Measurements from ENCODE around the gene HOXA6. TPM values are rescaled to one million over a fixed set of nuclear protein-coding genes. Genes with fewer than 3 reads are reported as not detected.

The HOXA6 gene
- total RNA-seq, 8 experiments from 2014 or later = 4.4 to 52.8 (median 23.7) TPM

GRCh38 chr7:27156508-27156898, 8.9 kb upstream of the HOXA6 start, which contains the start of gene HOXA7:
Gene HOXA7 (minus strand): TSS chr7:27156675. CDS start chr7:27156545, 130 bp downstream.
- in situ Hi-C loops (cut with MboI; ENCODE audit: low pct_unique_long_range_greater_than_20kb in 2 of 9, low sequenced_read_pairs in 9 of 9, unreplicated experiment in 9 of 9) = loop anchor here in 5 of 9 experiments (5.0 to 25.0 kb wide), 4 partner anchors 459 to 1294 kb away; no protein-coding TSS in a partner anchor
- ATAC-seq (replicated peaks in 6 of 8) = peak; percentile 29 to 82 (median 71)
- Histone ChIP-seq H3K4me3 (peak within 1 kb of the TSS; percentile 43 to 64 (median 50)), H3K4me1 (replicated peaks in 1 of 2) (peaks cover 7 to 15% of the 10 kb centered on the region in 2 donors), H3K27ac (peak within 1 kb of the TSS in 1 of 2 donors; percentile 46)
- 0 to 50% (median 3%) methylated on average over 2 to 16 of the region's 33 CpGs; no CpG with 5 or more reads in 2 of the 10 experiments for WGBS, 10 experiments

GRCh38 chr7:27155816-27156507, 8.4 kb upstream of the HOXA6 start:
- peaks cover 9 to 13% of the 10 kb centered on the region in 2 donors for H3K4me1 ChIP-seq (replicated peaks in 1 of 2)
- peak overlapping the region in 1 of 2 donors; percentile 46 for H3K27ac ChIP-seq
- H3K4me3 ChIP-seq = peak overlapping the region; percentile 43 to 64 (median 50)
- in situ Hi-C loops (cut with MboI; ENCODE audit: low pct_unique_long_range_greater_than_20kb in 2 of 9, low sequenced_read_pairs in 9 of 9, unreplicated experiment in 9 of 9) = loop anchor here in 5 of 9 experiments (5.0 to 25.0 kb wide), 4 partner anchors 459 to 1294 kb away; no protein-coding TSS in a partner anchor
- peak; percentile 12 to 52 (median 32) for ATAC-seq (replicated peaks in 6 of 8)
- WGBS, 10 experiments = 0 to 44% (median 1%) methylated on average over 3 to 20 of the region's 63 CpGs; no CpG with 5 or more reads in 1 of the 10 experiments

- Histone ChIP-seq H3K4me3 (peak overlapping the region; percentile 43 to 64 (median 50)), H3K27ac (no peak overlapping the region)
Observed at GRCh38 chr7:27154901-27155815, 7.6 kb upstream of the HOXA6 start.

GRCh38 chr7:27154369-27154768, 6.8 kb upstream of the HOXA6 start:
- ATAC-seq (replicated peaks in 6 of 8) = no peak
- Histone ChIP-seq H3K4me1 (replicated peaks in 1 of 2) (peaks cover 5 to 18% of the 10 kb centered on the region in 2 donors), H3K27ac (no peak overlapping the region), H3K4me3 (no peak overlapping the region)
- 67 to 100% (median 94%) methylated on average over 1 to 5 of the region's 10 CpGs; no CpG with 5 or more reads in 6 of the 10 experiments for WGBS, 10 experiments
- in situ Hi-C loops (cut with MboI; ENCODE audit: low pct_unique_long_range_greater_than_20kb in 2 of 9, low sequenced_read_pairs in 9 of 9, unreplicated experiment in 9 of 9) = loop anchor here in 5 of 9 experiments (25.0 kb wide), 3 partner anchors 767 to 1292 kb away; no protein-coding TSS in a partner anchor

More at GRCh38 chr7:27154901-27155815, 7.6 kb upstream of the HOXA6 start:
- in situ Hi-C loops (cut with MboI; ENCODE audit: low pct_unique_long_range_greater_than_20kb in 2 of 9, low sequenced_read_pairs in 9 of 9, unreplicated experiment in 9 of 9) = loop anchor here in 5 of 9 experiments (5.0 to 25.0 kb wide), 4 partner anchors 458 to 1293 kb away; no protein-coding TSS in a partner anchor
- 17 to 100% (median 51%) methylated on average over 2 to 19 of the region's 48 CpGs; no CpG with 5 or more reads in 1 of the 10 experiments for WGBS, 10 experiments
- H3K4me1 ChIP-seq (replicated peaks in 1 of 2) = peaks cover 6 to 15% of the 10 kb centered on the region in 2 donors
- no peak for ATAC-seq (replicated peaks in 6 of 8)

GRCh38 chr7:27153526-27153925, 6.0 kb upstream of the HOXA6 start:
- ATAC-seq (replicated peaks in 6 of 8) = no peak

GRCh38 chr7:27152816-27153442, 5.4 kb upstream of the HOXA6 start:
- no peak overlapping the region for H3K4me3 ChIP-seq
- H3K27ac ChIP-seq = no peak overlapping the region
- in situ Hi-C loops (cut with MboI; ENCODE audit: low pct_unique_long_range_greater_than_20kb in 2 of 9, low sequenced_read_pairs in 9 of 9, unreplicated experiment in 9 of 9) = loop anchor here in 5 of 9 experiments (25.0 kb wide), 3 partner anchors 766 to 1291 kb away; no protein-coding TSS in a partner anchor
- WGBS, 10 experiments = 30 to 94% (median 66%) methylated on average over 2 to 5 of the region's 22 CpGs; no CpG with 5 or more reads in 2 of the 10 experiments
- peaks cover 5 to 32% of the 10 kb centered on the region in 2 donors for H3K4me1 ChIP-seq (replicated peaks in 1 of 2)
- no peak for ATAC-seq (replicated peaks in 6 of 8)

More at GRCh38 chr7:27153526-27153925, 6.0 kb upstream of the HOXA6 start:
- no peak overlapping the region for H3K27ac ChIP-seq
- WGBS, 10 experiments = 20 to 100% (median 82%) methylated on average over 1 to 2 of the region's 3 CpGs; no CpG with 5 or more reads in 4 of the 10 experiments
- H3K4me1 ChIP-seq (replicated peaks in 1 of 2) = peaks cover 5 to 27% of the 10 kb centered on the region in 2 donors
- no peak overlapping the region for H3K4me3 ChIP-seq
- in situ Hi-C loops (cut with MboI; ENCODE audit: low pct_unique_long_range_greater_than_20kb in 2 of 9, low sequenced_read_pairs in 9 of 9, unreplicated experiment in 9 of 9) = loop anchor here in 5 of 9 experiments (25.0 kb wide), 3 partner anchors 766 to 1291 kb away; no protein-coding TSS in a partner anchor

GRCh38 chr7:27151931-27152815, 4.6 kb upstream of the HOXA6 start, which contains the start of gene HOXA3:
Gene HOXA3 (minus strand): TSS chr7:27152583. CDS start chr7:27110640, 41,943 bp downstream.
- Histone ChIP-seq H3K27ac (peak within 1 kb of the TSS in 1 of 2 donors; percentile 83), H3K4me1 (replicated peaks in 1 of 2) (peaks cover 5 to 32% of the 10 kb centered on the region in 2 donors), H3K4me3 (peak within 1 kb of the TSS; percentile 41 to 63 (median 47))
- in situ Hi-C loops (cut with MboI; ENCODE audit: low pct_unique_long_range_greater_than_20kb in 2 of 9, low sequenced_read_pairs in 9 of 9, unreplicated experiment in 9 of 9) = loop anchor here in 5 of 9 experiments (25.0 kb wide), 3 partner anchors 765 to 1290 kb away; no protein-coding TSS in a partner anchor
- ATAC-seq (replicated peaks in 6 of 8) = peak in 3 of 8 experiments; percentile 6 to 40 (median 17)
- WGBS, 10 experiments = 0 to 80% (median 34%) methylated on average over 1 to 23 of the region's 53 CpGs; no CpG with 5 or more reads in 1 of the 10 experiments

- peaks cover 5 to 32% of the 10 kb centered on the region in 2 donors for H3K4me1 ChIP-seq (replicated peaks in 1 of 2)
- ATAC-seq (replicated peaks in 6 of 8) = no peak
- in situ Hi-C loops (cut with MboI; ENCODE audit: low pct_unique_long_range_greater_than_20kb in 2 of 9, low sequenced_read_pairs in 9 of 9, unreplicated experiment in 9 of 9) = loop anchor here in 5 of 9 experiments (25.0 kb wide), 3 partner anchors 764 to 1289 kb away; no protein-coding TSS in a partner anchor
- peak overlapping the region in 1 of 2 donors; percentile 83 for H3K27ac ChIP-seq
- H3K4me3 ChIP-seq = peak overlapping the region; percentile 41 to 63 (median 47)
- 0 to 40% (median 28%) methylated on average over 1 to 19 of the region's 27 CpGs; no CpG with 5 or more reads in 1 of the 10 experiments for WGBS, 10 experiments
Observed at GRCh38 chr7:27151341-27151930, 3.9 kb upstream of the HOXA6 start.

GRCh38 chr7:27150568-27151340, 3.2 kb upstream of the HOXA6 start:
- peaks cover 5 to 32% of the 10 kb centered on the region in 2 donors for H3K4me1 ChIP-seq (replicated peaks in 1 of 2)

More at GRCh38 chr7:27150568-27151340, 3.2 kb upstream of the HOXA6 start:
- in situ Hi-C loops (cut with MboI; ENCODE audit: low pct_unique_long_range_greater_than_20kb in 2 of 9, low sequenced_read_pairs in 9 of 9, unreplicated experiment in 9 of 9) = loop anchor here in 5 of 9 experiments (25.0 kb wide), 3 partner anchors 763 to 1288 kb away; no protein-coding TSS in a partner anchor
- H3K27ac ChIP-seq = peak overlapping the region; percentile 3 to 83
- WGBS, 10 experiments = 0 to 6% (median 0%) methylated on average over 1 to 12 of the region's 58 CpGs; no CpG with 5 or more reads in 3 of the 10 experiments
- ATAC-seq (replicated peaks in 6 of 8) = peak; percentile 49 to 81 (median 72)
- H3K4me3 ChIP-seq = peak overlapping the region; percentile 41 to 63 (median 47)
